Left lobe of liver (tissue), 2 donors: ENCODE measurements around the gene CALML5. TPM values are rescaled to one million over a fixed set of nuclear protein-coding genes. Genes with fewer than 3 reads are reported as not detected.

Experiments
- ATAC-seq: fragments of 200-7000 bp; cut with Tn5 transposase; one replicate; pipeline ENCODE4 v1.9.1; 2020; ENCODE audit warnings: mild to moderate bottlenecking, moderate library complexity
- DNase-seq: peaks from one replicate; pipeline ENCODE4 v3.0.0-alpha.2; 2020; ENCODE audit warnings: low spot score
- total RNA-seq: library from RNA; stranded (reverse); gene quantifications from one replicate; pipeline ENCODE4 v1.2.1, GENCODE V29; 2021
- donor health status: DM: no; HTN: no; CAD: no; lungs with moderate emphysema.
- donor health status: DM: no; HTN: yes; CAD: no.

The CALML5 gene
- total RNA-seq, 1 donor from 2014 or later, result not detected

DNA sequence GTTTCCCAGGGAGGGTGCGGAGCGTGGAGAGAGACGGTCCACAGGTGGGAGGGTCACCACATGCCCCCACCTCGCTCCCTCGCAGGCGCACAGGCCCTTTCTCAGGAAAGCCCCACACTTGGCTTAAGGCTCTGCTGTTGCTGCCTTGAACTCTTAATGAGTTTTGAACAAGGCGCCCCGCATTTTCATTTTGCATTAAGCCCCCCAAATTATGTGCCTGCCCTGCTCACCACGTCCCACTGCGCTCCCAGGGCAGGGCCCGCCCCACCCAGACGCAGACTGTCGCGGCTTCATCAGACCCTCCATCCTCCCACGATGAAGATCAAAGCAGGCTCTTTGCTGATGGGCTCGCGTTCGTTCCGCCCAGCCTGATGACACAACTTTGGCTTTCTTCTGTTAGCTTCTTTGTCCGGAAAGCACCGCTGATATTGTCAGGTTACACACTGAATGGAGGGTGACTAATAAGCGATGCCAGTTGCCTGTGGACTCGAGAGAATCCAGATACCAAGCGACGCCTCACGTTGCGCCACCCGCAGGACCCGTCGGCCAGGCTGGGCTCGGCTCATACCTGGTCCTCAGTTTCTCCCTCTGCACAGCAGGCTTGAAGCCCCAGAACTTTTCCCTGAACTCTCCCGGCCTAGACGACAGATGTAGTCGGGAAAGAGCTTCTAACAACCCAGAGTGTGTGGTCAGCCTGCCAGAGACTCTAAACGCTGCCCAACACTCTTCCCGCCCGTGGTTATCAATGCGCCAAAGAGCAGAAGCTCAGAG is 34.9 kb upstream of the CALML5 start:
- DNase-seq, result no peak
- ATAC-seq, result peak; percentile 47

GRCh38 chr10:5533098-5533731 is 33.8 kb upstream of the CALML5 start:
- ATAC-seq (no peak), DNase-seq (peak; percentile 35)

DNA sequence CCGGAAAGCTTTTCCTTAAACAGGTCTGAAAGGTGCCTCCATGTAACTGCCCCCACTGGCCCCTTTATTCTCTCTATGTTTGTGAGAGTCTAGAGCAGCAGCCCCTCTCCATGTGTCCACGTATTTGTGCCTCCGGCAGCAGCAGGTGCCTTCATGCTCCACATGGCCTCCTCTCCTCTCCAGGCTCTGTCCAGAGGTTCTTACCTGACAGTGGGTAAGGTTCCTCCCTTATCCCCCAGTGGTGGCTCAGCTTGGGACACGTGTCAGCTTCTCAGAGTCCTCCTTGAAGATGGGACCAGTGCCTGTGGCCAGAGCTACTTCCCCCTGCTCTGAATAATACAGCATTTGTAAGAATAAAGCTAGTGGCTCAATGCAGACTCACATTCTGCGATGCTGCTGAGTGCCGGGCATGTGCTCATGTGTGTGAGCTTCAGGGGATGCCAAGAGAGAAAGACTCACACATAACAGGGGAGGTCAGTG is 33.3 kb upstream of the CALML5 start:
- DNase-seq (peak; percentile 24), ATAC-seq (no peak)

- DNase-seq, result no peak
- no peak for ATAC-seq
Measured at GRCh38 chr10:5532307-5532605, 32.9 kb upstream of the CALML5 start.

DNA sequence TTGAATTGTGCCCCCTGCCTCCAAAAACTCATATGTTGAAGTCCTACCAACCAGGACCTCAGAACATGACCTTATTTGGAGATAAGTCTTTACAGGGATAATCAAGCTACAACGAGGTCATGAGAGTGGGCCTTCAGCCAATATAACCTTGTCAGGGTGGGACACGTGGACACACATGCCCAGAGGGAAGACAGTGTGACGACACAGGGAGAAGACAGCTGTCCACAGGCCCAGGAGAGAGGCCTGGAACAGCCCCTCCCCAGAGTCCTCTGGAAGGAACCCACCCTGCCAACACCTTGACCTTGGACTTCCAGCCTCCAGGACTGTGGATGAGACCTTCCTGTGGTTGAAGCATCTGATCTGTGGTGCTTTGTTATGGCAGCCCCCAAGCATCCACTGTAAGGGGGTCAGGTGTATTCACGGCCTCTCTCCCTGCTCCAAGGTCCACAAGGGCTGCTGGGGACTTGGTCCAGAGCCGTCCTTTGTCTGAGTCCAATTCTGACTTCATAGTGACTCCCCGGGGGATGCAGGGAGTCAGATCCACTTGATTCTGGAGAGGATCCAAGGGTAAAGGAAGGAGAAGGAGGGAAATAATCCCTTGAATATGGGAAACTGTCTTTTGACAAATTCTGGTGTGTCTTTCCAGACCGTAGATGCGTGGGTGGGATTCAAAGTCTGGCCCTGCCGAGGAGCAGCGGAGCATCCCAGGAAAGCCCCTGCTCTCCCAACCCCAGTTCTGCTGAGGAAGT is 32.4 kb upstream of the CALML5 start:
- DNase-seq, result peak; percentile 36
- ATAC-seq, result no peak

DNA sequence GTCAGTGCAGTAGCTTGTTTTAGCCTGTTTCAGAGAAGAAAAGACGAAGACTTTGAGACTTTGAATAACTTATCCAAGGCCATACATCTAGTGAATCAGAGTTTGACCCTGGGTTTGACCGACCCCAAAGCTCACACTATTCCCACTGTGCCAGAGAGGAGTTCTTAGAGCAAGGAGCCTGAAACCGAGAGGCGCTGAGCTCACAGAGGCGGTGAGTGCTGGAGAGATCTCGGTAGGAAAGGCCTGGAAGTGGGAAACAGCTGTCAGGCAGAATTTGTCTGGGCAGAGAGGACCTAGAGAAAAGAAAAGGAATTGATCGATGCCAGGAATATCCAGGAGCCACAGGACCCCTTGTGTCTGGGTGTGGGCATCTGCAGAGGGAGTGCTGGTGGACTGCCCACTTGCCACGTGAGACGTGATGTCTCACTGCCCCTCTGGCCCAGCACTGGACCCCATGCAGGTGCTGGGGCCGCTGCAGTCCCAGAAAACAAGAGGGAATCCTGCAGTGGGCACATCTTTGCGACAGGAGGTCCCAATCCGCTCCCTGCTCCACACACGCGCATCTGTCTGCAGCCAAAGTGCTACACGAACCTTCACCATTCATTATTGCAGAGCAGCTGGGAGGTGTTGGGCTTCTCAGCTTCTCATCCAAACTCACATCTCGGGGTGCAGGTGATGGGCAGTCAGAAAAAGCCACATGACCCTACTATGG is 31.6 kb upstream of the CALML5 start:
- no peak for ATAC-seq
- DNase-seq, result peak; percentile 40

GRCh38 chr10:5530412-5530806 is 31.0 kb upstream of the CALML5 start:
- DNase-seq (peak; percentile 38), ATAC-seq (no peak)

- ATAC-seq (peak; percentile 22), DNase-seq (peak; percentile 26)
Measured at GRCh38 chr10:5529702-5530411, 30.5 kb upstream of the CALML5 start.

DNA sequence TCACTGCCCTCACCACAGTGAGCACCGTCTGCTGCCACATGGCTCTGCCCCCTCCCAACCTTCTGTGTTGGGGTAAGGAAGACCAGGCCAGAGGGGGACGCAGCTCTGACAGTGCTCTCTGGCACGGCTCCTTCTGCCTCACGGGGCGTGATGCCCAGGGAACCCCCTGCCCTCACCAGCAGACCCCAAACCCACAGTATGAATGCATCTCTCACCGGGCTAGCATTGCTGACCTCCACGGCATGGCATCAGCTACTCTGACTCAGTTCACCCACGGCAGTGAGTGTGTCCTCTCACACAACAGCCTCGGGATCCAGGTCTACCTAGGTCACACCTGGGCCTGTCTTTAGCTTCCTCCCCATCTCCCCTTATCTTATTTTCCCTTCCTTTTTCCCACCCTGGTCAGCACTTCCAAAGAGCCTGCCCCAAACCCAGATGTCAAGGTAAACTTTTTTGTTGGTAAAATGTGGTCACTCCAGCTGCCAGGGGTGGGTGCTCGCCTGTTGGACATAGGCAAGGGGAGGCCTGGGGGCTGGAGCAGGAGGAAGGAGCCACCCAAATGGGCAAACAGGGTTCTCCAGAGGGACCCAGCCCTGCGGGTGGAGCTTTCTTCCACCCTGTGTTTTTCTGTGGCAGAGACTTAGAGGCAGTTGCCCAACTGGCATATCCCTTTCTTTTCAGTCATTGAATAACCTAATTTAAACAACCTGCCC is 29.8 kb upstream of the CALML5 start:
- ATAC-seq (peak; percentile 68), DNase-seq (peak; percentile 64)

DNA sequence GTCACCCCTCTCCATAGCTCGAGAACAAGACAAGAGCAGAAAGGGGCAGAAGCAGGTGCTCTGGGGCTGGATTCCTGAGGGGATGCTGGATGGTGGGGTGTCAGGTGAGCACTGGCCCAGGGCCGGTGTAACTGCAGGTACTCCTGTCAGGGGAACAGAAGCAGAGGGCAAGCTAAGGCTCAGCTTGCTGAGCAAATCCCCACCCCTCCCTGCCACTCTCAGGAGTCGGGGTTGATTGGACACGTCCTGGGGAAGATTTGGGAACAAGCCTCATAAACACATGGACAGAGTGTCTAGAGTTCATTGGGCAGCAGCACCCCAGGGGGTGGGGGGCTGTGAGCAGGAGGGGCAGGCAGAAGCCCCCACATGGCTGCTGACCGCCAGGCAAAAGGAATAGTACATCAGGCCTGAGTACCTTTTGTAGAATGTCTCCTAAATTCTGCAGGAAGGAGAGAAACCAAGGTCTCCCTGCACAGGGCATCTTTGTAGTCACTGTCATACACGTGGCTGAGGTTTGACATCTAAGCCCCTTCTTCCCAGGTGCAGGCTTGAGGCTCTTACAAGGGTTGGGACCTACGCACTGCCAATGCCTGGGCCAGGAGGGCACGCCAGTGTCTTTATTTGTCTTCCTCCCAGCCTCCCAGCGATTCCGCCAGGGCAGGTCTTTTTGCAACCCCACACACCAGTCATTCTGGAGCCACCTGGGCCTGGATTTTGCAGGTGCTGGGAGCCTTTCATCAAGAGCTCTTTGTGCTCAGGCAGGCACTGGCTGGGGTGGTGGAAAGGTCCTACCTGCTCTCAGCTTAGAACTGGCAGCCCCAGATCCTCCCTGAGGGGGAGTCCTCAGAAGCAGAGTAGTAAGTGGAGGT is 28.2 kb upstream of the CALML5 start:
- DNase-seq, result peak; percentile 78

GRCh38 chr10:5526691-5527331 is 27.4 kb upstream of the CALML5 start:
- ATAC-seq (no peak), DNase-seq (peak; percentile 40)

More for the DNA sequence above, 28.2 kb upstream of the CALML5 start:
- peak; percentile 69 for ATAC-seq

DNA sequence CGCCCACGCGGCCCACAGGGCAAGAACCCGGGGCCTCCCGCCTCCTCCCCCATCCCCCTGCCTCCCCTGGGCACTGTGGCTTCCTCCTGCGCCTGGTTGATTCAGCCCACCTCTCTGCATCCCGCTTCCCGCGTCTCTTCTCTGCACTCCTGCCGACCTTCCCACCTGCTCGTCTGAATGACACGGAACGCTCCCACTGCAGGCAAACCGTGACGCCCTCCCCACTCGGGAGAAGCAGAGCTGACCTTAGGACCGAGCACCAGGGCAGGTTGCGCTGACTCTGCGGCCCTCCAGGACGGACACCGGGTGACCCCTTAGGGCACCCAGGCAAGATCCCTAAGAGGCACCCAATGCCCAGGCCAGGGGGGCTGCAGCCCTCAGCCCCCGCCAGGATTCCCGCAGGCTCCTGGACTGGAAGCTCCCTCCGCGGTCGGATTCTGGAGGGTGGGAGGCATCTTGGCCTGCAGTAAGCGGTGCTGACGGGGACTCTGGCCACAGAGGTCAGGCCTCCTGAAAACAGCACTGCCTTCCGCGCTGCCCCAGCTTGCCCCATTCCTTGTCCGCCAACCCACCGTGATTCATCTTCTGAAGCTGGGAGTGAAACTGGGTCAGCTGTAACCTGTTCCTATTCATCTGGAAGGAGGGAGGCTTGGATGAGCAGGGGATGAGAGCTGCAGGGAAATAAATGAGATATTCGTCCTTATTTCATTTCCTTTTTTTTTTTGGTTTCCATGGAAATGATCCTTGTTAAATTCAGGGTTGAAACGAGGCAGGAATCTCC is 26.4 kb upstream of the CALML5 start:
- ATAC-seq, result no peak
- DNase-seq, result peak; percentile 41

DNA sequence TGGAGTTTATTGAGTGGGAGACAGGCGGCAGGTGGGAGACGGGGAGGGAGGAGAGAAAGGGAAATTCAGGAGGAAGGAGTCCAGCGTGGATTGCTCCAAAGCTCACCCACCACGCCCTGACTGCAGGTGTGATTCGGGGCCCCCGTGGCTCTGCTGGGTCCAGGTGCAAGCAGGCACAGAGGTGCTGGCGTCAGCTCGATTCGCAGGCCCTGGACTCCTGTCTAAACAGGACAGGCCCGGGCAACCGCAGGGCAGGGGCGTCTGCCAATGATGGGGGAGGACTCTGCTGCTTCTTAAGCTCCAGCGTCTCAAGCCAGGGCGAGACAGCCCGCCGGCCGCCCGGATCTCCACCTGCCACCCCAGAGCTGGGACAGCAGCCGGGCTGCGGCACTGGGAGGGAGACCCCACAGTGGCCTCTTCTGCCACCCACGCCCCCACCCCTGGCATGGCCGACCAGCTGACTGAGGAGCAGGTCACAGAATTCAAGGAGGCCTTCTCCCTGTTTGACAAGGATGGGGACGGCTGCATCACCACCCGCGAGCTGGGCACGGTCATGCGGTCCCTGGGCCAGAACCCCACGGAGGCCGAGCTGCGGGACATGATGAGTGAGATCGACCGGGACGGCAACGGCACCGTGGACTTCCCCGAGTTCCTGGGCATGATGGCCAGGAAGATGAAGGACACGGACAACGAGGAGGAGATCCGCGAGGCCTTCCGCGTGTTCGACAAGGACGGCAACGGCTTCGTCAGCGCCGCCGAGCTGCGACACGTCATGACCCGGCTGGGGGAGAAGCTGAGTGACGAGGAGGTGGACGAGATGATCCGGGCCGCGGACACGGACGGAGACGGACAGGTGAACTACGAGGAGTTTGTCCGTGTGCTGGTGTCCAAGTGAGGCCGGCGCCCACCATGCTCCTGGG is 25.5 kb upstream of the CALML5 start, which contains the start of gene CALML3:
CALML3 (plus strand) TSS at position 321 of the 920 bp plus-strand sequence; CDS start at position 446, 125 bp downstream.
- ATAC-seq (no peak), DNase-seq (peak; percentile 43)

- ATAC-seq (no peak), DNase-seq (peak; percentile 27)
Measured at GRCh38 chr10:5523796-5524574, 24.6 kb upstream of the CALML5 start.

DNA sequence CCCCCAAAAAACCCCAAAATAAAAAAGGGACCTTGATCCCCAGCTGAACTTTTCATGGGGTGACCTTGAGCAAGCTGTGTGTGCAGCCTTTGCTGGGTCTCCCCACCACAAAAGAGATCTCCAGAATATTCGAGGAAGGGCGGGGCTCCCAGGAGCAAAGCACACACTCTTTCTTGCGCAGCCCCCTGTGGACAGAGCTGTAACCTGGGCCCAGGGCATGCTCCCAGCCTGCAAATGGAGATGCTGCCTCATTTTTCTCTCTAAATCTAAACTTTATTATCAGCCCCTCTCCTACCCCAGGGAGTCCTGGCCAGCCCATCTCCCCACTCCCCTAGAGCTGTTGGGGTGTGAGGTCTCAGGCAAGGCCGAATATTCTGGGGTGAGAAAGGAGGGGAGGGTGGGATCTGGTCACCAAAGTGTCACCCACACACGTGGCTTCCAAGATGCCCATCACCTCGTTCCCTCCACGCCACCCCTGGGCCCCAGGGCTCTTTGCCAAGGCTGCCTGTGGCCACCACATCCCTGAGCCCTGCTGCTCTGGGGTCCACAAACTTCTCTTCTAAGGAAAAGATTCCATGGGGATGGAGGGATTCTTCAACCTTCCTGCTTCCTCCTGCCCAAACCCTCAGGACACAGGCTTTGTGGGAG is 23.7 kb upstream of the CALML5 start:
- peak; percentile 29 for DNase-seq

More for the DNA sequence above, 23.7 kb upstream of the CALML5 start:
- ATAC-seq, result no peak
